Measurements from ENCODE around the gene ZBTB20.

ZBTB20 gene

GRCh38 chr3:114874522-114874971, 272.5 kb downstream of the ZBTB20 start:
- DNase-seq (ENCODE audit: low read depth in 2 of 3, low spot score in 1 of 3) = no peak

DNA sequence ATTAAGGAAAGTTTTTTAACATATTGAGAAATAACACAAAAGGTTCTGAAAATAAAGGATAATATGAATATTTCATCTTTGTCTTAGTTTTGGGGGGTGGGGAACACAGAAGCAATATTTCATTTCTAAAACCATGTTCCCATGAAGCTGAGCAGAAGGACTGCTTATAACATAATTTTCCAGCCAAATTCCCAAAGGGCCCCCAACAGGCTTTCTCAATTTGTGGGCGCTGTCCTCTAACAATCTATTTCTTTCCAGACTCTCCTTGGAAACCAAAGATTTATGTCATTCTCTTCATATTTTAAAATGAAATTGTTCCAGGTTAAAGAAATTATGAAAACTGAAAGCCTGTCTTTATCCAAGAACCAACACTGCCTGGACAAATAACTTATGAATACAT, 273.5 kb downstream of the ZBTB20 start:
- no peak for DNase-seq (ENCODE audit: low read depth in 2 of 3, low spot score in 1 of 3)

DNA sequence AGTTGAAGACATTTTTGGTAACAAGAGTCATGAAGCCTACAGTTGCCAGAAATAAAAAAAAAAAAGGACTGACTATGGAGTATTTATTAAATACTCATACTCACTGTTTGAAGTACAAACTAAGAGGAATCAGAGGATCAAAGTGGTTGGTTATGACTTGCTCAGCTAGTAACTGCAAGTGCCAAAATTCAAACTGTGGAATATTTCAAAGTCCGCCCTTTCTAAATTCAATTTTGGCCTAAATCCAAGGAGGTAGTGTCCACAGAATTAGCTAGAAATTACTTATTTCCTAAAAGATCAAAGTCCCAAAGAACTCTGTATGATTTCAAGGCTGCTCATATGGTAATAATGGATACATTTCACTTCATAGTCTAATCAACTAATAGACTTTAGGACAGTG, 274.5 kb downstream of the ZBTB20 start:
- DNase-seq (ENCODE audit: low read depth in 2 of 3, low spot score in 1 of 3) = no peak

- DNase-seq (ENCODE audit: low read depth in 2 of 3, low spot score in 1 of 3) = no peak
Observed at GRCh38 chr3:114872050-114872449, 275.0 kb downstream of the ZBTB20 start.

DNA sequence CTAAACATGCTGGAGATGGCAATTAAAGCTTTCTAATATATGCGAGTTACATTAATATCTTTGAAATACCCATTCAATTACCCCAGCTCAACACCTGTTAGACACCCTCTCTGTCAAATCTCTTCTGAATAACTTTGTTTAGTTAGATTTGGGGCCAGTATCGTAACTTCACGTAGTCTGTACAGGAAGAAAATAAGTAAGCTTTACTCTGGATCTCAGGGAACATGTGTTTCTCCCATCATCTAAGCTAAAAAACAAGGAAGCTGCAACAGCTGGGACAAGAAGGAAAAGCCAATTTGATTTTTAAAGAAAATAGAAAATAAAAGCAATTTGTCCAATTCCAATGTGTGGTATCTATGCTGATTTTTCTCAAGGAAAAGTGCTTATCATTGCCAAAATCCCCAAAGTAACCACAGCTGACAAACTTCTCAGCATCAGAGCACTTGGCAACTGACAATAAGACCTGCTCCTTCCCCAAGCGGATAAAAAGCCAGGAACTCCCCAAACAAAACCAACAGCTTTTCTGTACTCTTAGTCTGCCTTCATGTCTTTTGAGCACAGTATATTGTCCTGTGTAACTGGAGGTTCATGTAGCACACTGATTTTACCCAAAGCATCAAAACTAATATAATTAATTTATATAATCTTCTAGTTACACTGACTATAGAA, 279.1 kb downstream of the ZBTB20 start:
- no peak for DNase-seq (ENCODE audit: low read depth in 2 of 3, low spot score in 1 of 3)

DNA sequence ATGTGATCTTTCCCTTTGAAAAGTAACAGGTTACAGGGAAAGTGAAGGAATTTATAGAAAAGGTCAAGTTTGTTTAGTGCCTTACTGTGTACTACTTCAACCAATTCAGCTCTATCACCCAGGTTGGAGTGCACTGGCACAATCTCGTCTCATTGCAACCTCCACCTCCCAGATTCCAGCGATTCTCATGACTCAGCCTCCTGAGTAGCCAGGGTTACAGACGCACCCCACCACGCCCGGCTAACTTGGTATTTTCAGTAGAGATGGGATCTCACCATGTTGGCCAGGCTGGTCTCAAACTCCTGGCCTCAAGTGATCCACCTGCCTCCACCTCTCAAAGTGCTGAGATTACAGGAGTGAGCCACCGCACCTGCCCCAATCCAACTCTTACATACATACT, 279.7 kb downstream of the ZBTB20 start:
- DNase-seq (ENCODE audit: low read depth in 2 of 3, low spot score in 1 of 3) = no peak

- DNase-seq (ENCODE audit: low read depth in 2 of 3, low spot score in 1 of 3) = no peak
Observed at GRCh38 chr3:114866430-114866829, 280.7 kb downstream of the ZBTB20 start.

DNA sequence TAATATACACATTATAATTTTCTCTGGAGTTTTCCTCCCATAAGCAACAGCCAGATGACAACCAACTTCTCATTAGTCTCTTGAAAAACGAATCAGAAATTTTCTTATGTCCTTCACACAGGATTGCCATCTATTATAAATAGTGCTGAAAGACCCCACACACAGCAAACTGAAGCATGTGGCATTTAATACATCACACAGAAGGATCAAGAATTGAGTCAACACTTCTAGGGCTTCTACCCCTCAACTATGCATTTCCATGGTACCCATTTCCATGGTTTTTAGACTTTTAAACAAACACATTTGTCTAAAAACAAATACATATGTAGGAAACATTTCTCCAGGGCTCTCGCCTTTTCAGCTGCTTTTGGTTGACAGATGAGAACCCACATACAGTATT, 282.1 kb downstream of the ZBTB20 start:
- no peak for DNase-seq (ENCODE audit: low read depth in 2 of 3, low spot score in 1 of 3)

- no peak for DNase-seq (ENCODE audit: low read depth in 2 of 3, low spot score in 1 of 3)
Observed at GRCh38 chr3:114863848-114864247, 283.2 kb downstream of the ZBTB20 start.

GRCh38 chr3:114861666-114862065, 285.4 kb downstream of the ZBTB20 start:
- no peak for DNase-seq (ENCODE audit: low read depth in 2 of 3, low spot score in 1 of 3)

GRCh38 chr3:114860531-114860930, 286.6 kb downstream of the ZBTB20 start:
- no peak for DNase-seq (ENCODE audit: low read depth in 2 of 3, low spot score in 1 of 3)

DNA sequence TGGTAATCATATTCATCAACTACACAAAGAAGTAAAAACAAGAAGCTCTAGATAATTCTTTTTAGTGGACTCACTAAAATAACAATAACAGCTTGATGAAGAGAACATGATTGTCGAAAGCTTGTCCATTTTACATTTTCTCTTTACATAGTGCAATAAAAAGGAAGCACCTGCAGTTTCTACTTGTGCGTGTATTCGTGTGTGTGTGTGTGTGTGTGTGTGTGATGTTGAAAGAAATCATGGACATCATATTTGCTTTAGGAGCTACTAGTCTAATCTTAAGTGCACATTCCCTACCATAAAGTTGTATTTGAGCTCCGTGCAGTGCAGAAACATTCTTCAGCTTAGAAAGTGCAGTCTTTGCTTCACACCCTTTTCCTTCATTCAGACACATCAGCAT, 288.8 kb downstream of the ZBTB20 start:
- no peak for DNase-seq (ENCODE audit: low read depth in 2 of 3, low spot score in 1 of 3)

DNA sequence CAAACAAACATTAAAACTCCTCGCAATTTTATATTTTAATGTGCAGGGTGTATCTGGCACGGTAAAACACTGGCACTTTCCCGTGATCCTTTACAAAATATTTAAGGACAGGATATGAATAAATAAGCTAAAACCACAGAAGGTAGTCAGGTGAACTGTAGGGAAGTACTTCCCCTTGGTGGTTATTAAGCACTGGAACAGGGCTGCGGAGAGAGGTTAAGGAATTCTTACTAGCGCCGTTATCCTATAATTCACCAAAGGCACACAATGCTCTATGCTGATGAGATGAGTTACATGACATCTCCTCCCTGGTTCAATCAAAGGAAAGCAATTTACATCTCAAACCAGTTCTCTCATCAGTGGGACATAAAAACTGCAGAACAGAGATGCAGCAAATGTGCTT, 289.8 kb downstream of the ZBTB20 start:
- DNase-seq (ENCODE audit: low read depth in 2 of 3, low spot score in 1 of 3) = no peak

DNA sequence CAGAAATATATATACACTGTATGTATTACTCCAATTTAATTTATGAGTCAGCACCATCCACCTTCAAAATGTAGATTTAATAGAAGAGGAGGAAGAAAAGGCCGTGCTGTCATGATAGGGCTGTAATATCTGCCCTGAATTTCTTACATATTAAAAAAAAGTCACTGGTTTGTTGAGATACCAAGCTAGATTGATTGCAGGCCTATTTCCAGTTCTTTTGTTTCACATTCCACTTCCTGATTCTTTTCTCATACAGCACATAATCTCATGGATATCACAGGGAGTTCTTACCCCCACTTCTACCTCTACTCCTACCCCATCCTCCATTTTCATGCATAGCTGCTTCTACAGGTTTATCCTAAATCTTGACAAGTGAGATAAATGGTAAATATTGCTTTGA, 290.3 kb downstream of the ZBTB20 start:
- no peak for DNase-seq (ENCODE audit: low read depth in 2 of 3, low spot score in 1 of 3)

DNA sequence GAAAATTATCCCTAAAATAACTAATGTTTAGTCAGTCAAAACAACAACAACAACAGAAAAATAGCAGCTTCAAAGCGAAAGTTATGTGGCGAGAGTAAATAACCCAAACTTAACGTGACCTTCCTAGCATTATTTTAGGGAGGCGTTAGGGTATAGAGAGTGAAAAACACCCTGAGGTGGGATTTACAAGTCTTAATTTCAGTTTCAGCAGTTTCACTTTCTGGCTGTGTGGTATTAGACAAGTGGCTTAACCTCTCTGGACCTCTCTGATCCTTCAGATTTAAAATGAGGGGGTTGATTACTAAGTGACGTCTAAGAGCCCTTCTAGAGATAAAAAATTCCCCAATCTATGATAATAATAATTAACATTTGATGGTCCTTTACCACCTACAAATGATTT, 291.2 kb downstream of the ZBTB20 start:
- no peak for DNase-seq (ENCODE audit: low read depth in 2 of 3, low spot score in 1 of 3)

- no peak for DNase-seq (ENCODE audit: low read depth in 2 of 3, low spot score in 1 of 3)
Observed at GRCh38 chr3:114852966-114853365, 294.1 kb downstream of the ZBTB20 start.

DNA sequence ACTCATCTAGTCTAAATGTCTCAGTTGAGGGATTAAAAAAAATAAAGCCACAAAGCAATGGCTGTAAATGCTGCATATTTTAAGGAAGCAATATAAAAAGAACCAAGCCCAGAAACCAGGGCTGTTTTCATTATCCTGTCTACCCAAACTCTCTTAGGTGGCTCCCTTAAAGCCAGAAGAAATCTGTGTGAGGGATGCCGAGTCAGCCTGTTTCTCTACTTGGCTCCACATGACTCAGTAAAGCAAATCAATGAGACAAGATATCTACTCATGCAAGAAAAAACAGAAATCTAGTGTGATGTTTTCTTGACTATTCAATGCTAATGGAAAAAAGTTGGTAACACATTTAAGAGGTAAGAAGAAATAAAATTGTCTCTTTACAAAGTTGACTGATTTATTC, 296.2 kb downstream of the ZBTB20 start:
- no peak for DNase-seq (ENCODE audit: low read depth in 2 of 3, low spot score in 1 of 3)

DNA sequence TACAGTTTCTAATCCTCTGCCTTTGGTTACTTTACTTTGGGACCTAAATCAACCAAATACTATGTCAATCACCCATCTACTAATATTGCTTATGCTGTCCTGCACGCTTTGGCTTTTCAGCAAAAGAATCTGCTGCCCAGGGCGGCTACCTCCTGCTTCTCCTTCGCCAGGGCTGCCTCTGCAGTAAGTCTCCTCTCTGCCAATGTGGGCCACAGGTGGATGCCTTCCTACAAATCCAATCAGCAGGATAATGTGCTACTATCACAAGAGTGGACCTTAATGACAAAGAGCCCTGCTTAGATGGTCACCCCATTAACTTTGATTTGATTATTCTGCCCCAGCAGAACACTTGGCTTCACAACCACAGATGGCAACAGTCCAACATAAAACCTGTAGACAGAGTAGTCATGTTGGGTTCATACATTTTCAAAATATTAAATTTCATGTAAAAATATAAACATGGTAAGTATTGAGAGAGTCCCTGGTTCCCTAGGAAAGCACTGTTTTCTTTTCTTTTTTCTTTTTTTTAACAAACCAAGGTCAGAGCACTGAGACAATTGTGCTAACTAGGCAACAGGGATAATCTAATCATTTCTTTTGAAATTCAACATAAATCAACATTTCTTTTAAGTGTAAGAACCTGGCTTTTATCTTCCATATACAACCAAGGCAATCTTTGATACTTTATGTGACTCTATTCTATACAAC, 298.3 kb downstream of the ZBTB20 start:
- DNase-seq (ENCODE audit: low read depth in 2 of 3, low spot score in 1 of 3) = no peak

DNA sequence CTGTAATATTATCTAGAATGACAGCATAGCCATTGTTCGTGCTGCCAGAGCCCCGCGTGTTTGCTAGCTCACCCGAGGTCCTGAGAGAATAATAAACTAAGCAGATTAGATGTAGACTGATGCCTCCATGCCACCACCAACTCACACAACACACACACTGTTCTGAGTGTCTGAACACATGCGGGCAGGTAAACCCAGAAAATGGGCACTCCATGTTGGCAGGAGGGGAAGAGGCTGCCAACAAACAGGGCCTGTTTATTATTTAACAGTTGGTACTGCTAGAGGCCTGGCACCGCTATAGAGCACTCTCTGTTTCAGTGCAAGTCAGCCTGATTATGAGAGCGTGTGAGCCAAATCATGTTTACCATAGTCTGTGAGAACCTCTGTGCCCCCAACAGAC, 299.0 kb downstream of the ZBTB20 start:
- DNase-seq (ENCODE audit: low read depth in 2 of 3, low spot score in 1 of 3) = no peak

DNA sequence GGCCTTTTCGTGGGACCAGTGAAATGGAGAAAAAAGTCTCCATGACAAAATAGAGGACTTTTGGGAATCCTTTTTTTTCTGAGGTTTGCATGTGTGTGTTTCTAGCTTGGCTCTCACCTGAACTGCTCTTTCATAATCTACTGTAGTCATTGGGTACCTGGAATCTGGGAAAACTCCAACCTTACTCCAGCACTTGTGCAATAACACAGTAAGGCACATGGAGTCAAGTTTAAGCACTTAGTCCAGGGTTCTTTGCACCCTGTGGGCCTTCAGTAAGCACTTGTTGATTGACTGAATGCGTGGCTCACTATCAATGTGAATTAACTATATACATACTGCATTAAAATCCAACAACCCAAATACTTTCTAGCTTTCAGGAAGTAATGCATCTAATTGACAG, 299.5 kb downstream of the ZBTB20 start:
- no peak for DNase-seq (ENCODE audit: low read depth in 2 of 3, low spot score in 1 of 3)

GRCh38 chr3:114846779-114847178, 300.3 kb downstream of the ZBTB20 start:
- no peak for DNase-seq (ENCODE audit: low read depth in 2 of 3, low spot score in 1 of 3)

DNA sequence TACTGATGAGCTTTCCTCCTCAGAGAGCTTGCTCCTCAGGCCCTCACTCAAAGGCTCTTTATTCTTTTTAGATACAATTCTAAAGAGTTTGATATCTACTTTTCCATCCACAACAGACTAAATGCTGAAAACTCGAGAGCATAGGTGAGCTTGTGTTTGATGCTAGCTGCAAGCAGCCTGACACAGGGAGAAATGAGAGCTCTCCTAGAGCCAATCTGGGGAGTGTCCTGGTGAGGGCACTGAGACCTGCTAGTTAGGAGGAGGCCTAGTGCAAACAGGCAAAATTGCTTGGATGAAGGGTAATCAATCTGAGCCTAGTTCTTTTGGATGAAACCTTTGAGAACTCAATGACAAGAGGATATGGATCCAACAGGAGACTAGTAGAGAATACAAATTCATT, 300.8 kb downstream of the ZBTB20 start:
- DNase-seq (ENCODE audit: low read depth in 2 of 3, low spot score in 1 of 3) = no peak

DNA sequence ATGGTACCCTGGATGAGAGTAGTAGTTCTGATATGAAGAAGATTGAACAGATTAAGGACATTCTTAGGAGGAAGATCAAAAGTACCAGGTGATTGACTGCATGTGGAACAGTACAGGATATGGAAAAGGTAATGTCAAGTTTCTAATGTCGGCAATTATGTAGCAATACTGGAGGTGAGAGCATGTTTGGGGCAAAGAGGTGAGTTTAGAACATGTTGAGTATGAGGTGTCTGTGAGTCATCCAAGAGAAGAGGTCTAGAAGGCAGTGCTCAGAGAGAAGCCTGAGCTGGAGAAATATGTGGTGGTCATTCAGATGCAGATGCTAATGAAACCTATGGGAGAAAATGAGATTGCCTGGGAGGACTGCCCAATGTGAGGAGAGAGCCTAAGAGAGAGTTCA, 305.6 kb downstream of the ZBTB20 start:
- no peak for DNase-seq (ENCODE audit: low read depth in 2 of 3, low spot score in 1 of 3)
